Stimulated activated CD4-positive, alpha-beta T cell treated with anti-CD3 and anti-CD28 coated beads, Interleukin-2, amount 100 ng/mL, for 4 hours (primary cell): ENCODE results near the gene C19orf18.

Experiments used
- DNase-seq: peaks from one replicate; pipeline ENCODE4 v3.0.0-alpha.2; 2020; ENCODE audit warnings: low read depth

Gene C19orf18

DNA sequence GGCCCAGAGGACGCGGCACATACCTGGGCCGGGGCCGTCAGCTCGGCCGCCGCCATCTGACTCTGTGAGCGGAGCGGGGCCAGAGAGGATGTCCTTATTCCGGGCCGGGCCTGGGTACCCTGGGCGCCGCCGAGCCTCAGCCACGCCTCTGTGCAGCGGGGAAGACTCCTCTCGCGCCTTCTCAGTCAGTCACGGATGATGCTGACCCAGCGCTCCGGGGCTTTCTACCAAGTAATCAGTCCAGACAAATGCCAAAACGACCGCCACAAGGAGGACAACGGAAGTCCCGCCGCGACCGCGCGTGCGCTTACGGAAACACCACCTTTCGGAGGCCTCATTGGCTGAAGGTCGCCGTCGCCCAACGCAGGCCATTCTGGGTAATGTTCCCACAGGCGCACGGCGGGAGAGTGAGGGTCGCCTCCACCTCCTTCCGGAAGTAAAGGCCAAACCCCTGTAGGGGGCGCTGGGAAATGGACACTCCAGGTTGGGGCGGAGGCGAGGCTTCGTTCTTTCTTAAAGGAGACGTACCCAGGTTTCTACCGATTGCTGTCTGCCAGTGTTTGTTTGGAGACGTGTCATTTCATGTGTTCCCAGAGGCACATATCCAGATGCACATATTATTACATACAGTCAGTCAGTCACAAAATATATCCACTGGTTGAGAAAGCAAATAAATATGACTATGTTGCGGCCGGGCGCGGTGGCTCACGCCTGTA lies 26.8 kb downstream of the C19orf18 start, which contains the start of gene ZNF256:
Gene ZNF256, minus strand, starts transcription at position 288 of the 716 bp plus-strand sequence. Its CDS starts 232 bp downstream, at position 56.
- peak; percentile 86 for DNase-seq

DNA sequence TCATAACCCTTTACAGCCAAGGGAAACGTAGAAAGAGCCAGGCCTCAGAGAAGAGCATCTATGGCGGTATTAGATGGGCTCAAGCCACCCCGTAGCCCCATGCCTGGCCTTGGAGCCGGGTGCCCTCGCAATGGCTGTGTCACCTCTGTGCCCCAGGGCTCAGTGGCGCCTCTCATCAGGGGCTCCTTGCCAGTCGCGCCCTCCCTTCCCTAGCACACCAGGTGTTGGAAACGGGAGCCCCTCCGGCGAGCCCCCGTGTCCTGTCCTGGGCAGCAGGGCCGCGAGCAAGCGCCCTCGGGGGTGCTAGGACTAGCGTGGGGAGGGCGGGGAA lies 27.3 kb downstream of the C19orf18 start:
- DNase-seq = no peak

DNA sequence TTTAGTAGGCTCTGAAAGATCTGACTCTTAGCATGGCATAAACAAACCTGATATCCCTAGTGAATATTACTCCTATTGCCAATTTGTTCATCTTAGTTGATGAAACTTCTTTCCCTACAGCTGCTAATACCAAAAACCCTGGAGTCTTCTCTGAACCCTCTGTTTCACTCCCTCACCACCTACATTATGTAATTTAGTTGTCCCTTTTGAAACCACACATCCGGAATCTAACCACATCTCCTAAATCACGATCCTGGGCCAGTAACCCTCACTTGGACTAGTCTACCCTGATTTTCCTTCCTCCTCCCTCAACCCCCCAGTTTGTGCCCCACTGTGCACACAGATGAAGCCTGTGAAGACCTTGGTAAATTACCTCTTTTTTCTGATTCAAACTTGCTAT lies 28.0 kb downstream of the C19orf18 start:
- DNase-seq = no peak

DNA sequence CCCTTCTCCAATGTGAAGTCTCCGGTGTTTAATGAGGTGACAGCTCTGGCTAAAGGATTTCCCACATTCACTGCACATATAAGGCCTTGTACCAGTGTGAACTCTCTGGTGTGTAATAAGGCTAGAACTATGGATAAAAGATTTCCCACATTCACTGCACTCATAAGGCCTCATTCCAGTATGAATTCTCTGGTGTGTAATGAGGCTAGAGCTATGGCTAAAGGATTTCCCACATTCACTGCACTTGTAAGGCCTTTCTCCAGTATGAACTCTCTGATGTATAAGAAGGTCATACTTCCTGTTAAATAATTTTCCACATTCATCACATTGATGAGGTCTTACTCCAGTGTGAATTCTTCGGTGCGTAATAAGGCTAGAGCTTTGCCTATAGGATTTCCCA lies 32.7 kb downstream of the C19orf18 start:
- DNase-seq = no peak

DNA sequence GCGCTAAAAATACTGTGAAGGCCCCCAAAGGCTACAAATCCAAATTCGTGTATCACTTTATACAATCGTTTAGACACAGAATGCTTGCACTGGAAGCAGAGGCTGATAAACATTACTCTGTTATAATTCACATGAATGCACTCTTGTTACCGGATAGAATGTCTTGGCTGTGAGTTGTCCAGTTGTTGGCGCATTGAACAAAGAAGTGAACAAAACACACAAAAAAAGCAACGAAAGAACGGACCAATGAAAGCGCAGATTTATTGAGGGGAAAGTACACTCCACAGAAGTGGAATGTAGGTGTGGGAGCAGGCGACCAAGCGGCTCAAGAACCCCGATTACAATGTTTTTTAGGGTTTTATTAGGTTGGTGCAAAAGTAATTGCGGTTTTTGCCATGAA lies 38.6 kb downstream of the C19orf18 start:
- DNase-seq = no peak

DNA sequence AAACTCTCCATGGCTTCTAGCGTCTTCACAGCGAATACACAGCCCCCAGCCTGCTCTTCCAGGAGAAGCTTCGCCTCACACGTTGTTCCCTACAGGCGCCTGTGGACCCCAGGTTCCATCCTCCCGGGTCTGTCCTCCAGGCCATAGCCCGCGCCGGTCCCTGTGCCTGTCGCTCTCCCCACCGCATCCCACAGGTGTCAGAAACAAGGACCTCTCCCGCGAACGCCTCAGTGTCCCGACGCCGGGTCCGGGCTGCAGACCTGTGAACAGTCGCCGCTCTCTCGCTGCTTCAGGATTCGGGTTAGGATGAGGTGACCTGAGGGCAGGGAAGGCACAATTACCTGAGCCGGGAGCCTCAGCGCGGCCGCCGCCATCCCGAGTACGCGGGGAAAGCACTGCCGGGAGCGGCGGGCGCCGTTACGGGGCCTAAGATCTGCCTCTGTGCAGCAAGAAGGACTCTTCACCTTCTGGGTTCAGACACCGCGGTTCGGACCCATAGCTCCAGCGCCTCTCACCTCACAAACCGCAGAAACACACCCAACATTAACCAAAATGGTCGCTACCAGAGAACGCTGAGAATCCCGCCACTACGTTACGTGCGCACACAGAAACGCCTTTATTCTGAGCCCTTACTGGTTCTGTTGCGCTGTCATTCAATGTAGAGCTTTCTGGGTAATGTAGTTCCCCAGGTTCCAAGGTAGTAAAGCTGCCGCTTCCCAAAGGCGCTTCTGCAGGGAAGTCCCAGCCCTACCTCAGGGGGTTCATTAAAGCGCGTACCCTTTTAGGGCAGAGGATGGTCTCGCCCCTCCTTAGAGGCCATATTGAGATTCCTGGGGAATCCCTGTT lies 39.3 kb downstream of the C19orf18 start, which contains the start of gene ZNF418:
Gene ZNF418, minus strand, starts transcription at position 583 of the 846 bp plus-strand sequence. CDS start 1,580 bp downstream, outside the sequence.
- no peak for DNase-seq

DNA sequence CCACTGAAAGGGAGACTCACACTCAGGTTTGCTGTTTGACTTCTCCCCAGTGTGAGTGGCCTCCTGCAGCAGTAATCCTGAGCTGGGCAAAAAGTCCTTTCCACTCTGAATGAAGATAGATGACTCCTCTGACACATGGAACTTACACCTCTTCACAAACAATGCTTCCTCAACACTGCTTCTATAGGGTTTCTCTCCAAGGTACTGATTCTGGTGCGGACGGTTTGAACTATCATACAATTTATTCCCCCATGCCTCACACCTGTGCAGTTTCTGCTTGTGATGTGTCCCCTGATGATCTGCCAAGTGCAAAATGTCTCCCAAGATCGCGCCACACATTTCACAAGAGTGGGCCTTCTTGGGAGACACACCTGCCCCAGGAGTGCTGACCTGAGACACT lies 46.7 kb downstream of the C19orf18 start:
- DNase-seq = no peak

DNA sequence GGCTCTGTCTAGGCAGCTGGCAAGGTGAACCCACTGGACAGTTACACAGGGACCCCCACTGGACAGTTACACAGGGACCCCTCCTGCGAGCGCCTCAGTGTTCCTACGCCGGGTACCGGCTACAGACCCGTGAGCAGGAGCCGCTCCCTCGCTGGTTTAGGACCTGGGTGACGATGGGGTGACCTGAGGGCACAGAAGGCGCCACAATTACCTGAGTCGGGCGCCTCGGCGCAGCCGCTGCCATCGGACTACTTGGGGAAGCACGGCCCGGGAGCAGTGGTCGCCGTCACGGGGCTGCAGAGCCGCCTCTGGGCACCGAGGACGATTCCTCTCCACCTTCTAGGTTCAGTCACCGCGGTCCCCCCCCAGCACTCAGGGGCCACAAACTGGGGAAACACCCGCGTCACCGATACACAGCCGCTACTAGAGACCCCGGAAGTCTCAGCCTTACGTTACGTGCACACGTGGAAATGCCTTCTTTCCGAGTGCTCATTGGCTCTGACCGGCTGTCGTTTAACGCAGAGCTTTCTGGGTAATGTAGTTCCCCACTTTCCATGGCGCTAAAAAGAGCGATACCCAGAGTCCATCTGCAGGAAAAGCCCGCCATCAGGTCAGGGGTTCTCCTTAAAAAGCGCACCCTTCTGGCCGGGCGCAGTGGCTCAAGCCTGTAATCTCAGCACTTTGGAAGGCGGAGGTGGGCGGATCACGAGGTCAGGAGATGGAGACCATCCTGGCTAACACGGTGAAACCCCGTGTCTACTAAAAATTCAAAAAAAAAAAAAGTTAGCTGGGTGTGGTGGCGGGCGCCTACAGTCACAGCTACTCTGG lies 58.0 kb downstream of the C19orf18 start, which contains the start of gene ZNF417:
Gene ZNF417, minus strand, starts transcription at position 425 of the 828 bp plus-strand sequence. Its CDS starts 181 bp downstream, at position 244.
- peak; percentile 80 for DNase-seq

DNA sequence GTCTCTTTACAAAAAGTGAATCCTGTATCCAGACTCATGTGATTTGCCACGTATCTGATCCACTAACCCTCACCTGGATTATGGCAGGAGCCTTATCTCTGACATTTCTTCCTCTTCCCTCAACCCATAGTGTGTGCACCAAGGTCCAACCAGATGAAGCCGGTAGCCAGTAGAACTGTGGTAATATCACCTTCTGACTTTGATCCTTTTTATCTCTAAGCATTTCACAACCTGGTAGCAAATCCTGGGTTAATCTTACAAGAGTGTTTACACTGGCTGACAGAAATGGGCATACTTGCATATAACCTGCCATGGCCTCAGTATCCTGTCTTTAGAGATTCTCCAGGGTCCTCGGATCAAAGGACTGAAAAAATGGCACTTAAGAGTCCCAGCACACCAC lies 59.8 kb downstream of the C19orf18 start:
- DNase-seq = no peak
